HepG2 (cell line): ENCODE results near the gene APBB2. TPM values are rescaled to one million over a fixed set of nuclear protein-coding genes. Genes with fewer than 3 reads are reported as not detected.

Experiments
- ATF1 ChIP-seq: IDR thresholded peaks from 2 replicates; pipeline ENCODE4 v1.6.1; 2016; ENCODE audit warnings: mild to moderate bottlenecking, control low read depth
- DR1 ChIP-seq: sonication (generic); formaldehyde crosslinking; IDR thresholded peaks from 2 replicates; pipeline ENCODE4 v1.8.0; 2021; ENCODE audit warnings: mild to moderate bottlenecking, missing genetic modification reagents, inconsistent platforms
- FLYWCH1 ChIP-seq: sonication (generic); formaldehyde crosslinking; IDR thresholded peaks from 2 replicates; pipeline ENCODE4 v1.8.1; 2023; ENCODE audit warnings: mild to moderate bottlenecking, missing genetic modification reagents
- HNRNPH1 ChIP-seq: fragments of 200-400 bp; formaldehyde crosslinking; optimal IDR thresholded peaks from 2 replicates; pipeline ENCODE3; 2017; ENCODE audit warnings: mild to moderate bottlenecking, low read depth, low read length
- JUND ChIP-seq: sonication (generic); formaldehyde crosslinking; IDR thresholded peaks from 2 replicates; pipeline ENCODE4 v1.8.0; 2022; ENCODE audit warnings: mild to moderate bottlenecking, missing genetic modification reagents
- KLF11 ChIP-seq: IDR thresholded peaks from 2 replicates; pipeline ENCODE4 v1.6.1; 2016; ENCODE audit warnings: missing compliant biosample characterization
- MATR3 ChIP-seq: sonication (generic); formaldehyde crosslinking; IDR thresholded peaks from 2 replicates; pipeline ENCODE4 v1.4.0; 2020; ENCODE audit warnings: missing genetic modification reagents
- MIER3 ChIP-seq: IDR thresholded peaks from 2 replicates; pipeline ENCODE4 v1.6.1; 2016; ENCODE audit warnings: missing compliant biosample characterization, borderline replicate concordance
- MXD4 ChIP-seq: IDR thresholded peaks from 2 replicates; pipeline ENCODE4 v1.6.1; 2016; ENCODE audit warnings: mild to moderate bottlenecking, missing biosample characterization, missing genetic modification reagents
- PHF21A ChIP-seq: sonication (generic); formaldehyde crosslinking; IDR thresholded peaks from 2 replicates; pipeline ENCODE4 v1.5.0; 2020; ENCODE audit warnings: mild to moderate bottlenecking, missing genetic modification reagents
- PRDM4 ChIP-seq: sonication (generic); formaldehyde crosslinking; IDR thresholded peaks from 2 replicates; pipeline ENCODE4 v1.9.0; 2021; ENCODE audit warnings: missing genetic modification reagents, borderline replicate concordance
- SATB2 ChIP-seq: sonication (generic); formaldehyde crosslinking; IDR thresholded peaks from 2 replicates; pipeline ENCODE4 v1.5.0; 2020; ENCODE audit warnings: missing genetic modification reagents
- SIN3A ChIP-seq: IDR thresholded peaks from 2 replicates; pipeline ENCODE4 v1.6.1; 2011; ENCODE audit warnings: low read depth, mild to moderate bottlenecking, control low read depth, low read length, borderline replicate concordance
- SIN3B ChIP-seq: fragments of 150-350 bp; IDR thresholded peaks from 2 replicates; pipeline ENCODE4 v1.6.1; 2014; ENCODE audit warnings: low read length
- SMAD3 ChIP-seq: sonication (generic); formaldehyde crosslinking; IDR thresholded peaks from 2 replicates; pipeline ENCODE4 v1.4.0; 2020; ENCODE audit warnings: missing genetic modification reagents
- TCF7L2 ChIP-seq: IDR thresholded peaks from 2 replicates; pipeline ENCODE4 v1.6.1; 2011; ENCODE audit warnings: mild to moderate bottlenecking, low read depth, low read length, moderate library complexity
- ZBTB33 ChIP-seq: sonication (generic); formaldehyde crosslinking; IDR thresholded peaks from 2 replicates; pipeline ENCODE4 v1.4.0; 2020; ENCODE audit warnings: missing genetic modification reagents
- ZNF124 ChIP-seq: sonication (generic); formaldehyde crosslinking; IDR thresholded peaks from 2 replicates; pipeline ENCODE4 v1.4.0; 2020; ENCODE audit warnings: missing genetic modification reagents
- ZNF142 ChIP-seq: sonication (generic); formaldehyde crosslinking; IDR thresholded peaks from 2 replicates; pipeline ENCODE4 v1.4.0; 2020; ENCODE audit warnings: missing genetic modification reagents
- ZNF441 ChIP-seq: sonication (generic); formaldehyde crosslinking; IDR thresholded peaks from 2 replicates; pipeline ENCODE4 v1.7.0; 2021; ENCODE audit warnings: missing genetic modification reagents, borderline replicate concordance
- ZNF558 ChIP-seq: sonication (generic); formaldehyde crosslinking; IDR thresholded peaks from 2 replicates; pipeline ENCODE4 v1.9.0; 2022; ENCODE audit warnings: mild to moderate bottlenecking, missing genetic modification reagents, borderline replicate concordance
- ZNF7 ChIP-seq: IDR thresholded peaks from 2 replicates; pipeline ENCODE4 v1.6.1; 2016; ENCODE audit warnings: missing biosample characterization, missing genetic modification reagents
- polyA plus RNA-seq, 8 experiments: library from polyadenylated mRNA; depleted of rRNA in 3 of 8; stranded (reverse) in 7 of 8; unstranded in 1 of 8; fragments of >200 nt; fragmentation: Illumina TruSeq in 4 of 8; extraction: Trizol in 4 of 8; gene quantifications; 2 replicates each; pipeline versions ENCODE4 v1.2.1 to v1.2.3, GENCODE V29; 2011 to 2016; ENCODE audit warnings: low read depth in 4 of 8, missing spikeins in 1 of 8, mixed read lengths in 1 of 8; ENCODE audit not compliant: insufficient read depth in 1 of 8
- total RNA-seq, 5 experiments: library from RNA; depleted of rRNA; stranded (reverse); fragments of >200 nt; fragmentation: Illumina TruSeq; extraction: Trizol; gene quantifications; 2 replicates each; pipeline ENCODE4 v1.2.3, GENCODE V29; 2016; ENCODE audit warnings: low read depth in 1 of 5

The APBB2 gene
- total and polyA plus RNA-seq, 2 of the 13 experiments (the other 11 are each of a cell fraction or from before 2014, with no cell fraction given): 11.7 to 17.0 TPM

GRCh38 chr4:41214136-41214824 is at the start of gene APBB2 (continued):
- TF ChIP-seq ZNF142 (CRISPR knock-in tag) (no peak), KLF11 (no peak), MIER3 (CRISPR knock-in tag) (peak; percentile 72; the same call in 1 of the 2 replicates), ZBTB33 (CRISPR knock-in tag) (peak; percentile 38; the same call in 1 of the 2 replicates), TCF7L2 (no peak), MATR3 (CRISPR knock-in tag) (no peak), JUND (CRISPR knock-in tag) (no peak), SIN3A (peak; percentile 3; the same call in 1 of the 2 replicates), ZNF441 (CRISPR knock-in tag) (no peak), SMAD3 (CRISPR knock-in tag) (peak; percentile 35; the same call in 1 of the 2 replicates), ZNF124 (peak; percentile 59; the same call in 1 of the 2 replicates), DR1 (CRISPR knock-in tag) (0 out of 2 replicates have a peak, but pooled peaks have one; percentile 51), SIN3B (no peak), FLYWCH1 (CRISPR knock-in tag) (no peak), HNRNPH1 (no peak), ZNF558 (CRISPR knock-in tag) (no peak), ZNF7 (CRISPR knock-in tag) (no peak), PRDM4 (CRISPR knock-in tag) (no peak), ATF1 (CRISPR knock-in tag) (no peak), MXD4 (CRISPR knock-in tag) (no peak), SATB2 (CRISPR knock-in tag) (no peak), PHF21A (CRISPR knock-in tag) (peak; percentile 51; the same call in 1 of the 2 replicates)
